NCI-H187 (cell line): ENCODE data around the gene TUBGCP6.
"Not testable (repeated sequence)": the region's sequence is repeated elsewhere in the genome, so short reads cannot be mapped to it uniquely, and the experiment has no call there.

Experiments
- DNase-seq, 2 experiments: peaks; one replicate each; lab custom pipeline; 2025; lab: John Stamatoyannopoulos, UW

Gene TUBGCP6

DNA sequence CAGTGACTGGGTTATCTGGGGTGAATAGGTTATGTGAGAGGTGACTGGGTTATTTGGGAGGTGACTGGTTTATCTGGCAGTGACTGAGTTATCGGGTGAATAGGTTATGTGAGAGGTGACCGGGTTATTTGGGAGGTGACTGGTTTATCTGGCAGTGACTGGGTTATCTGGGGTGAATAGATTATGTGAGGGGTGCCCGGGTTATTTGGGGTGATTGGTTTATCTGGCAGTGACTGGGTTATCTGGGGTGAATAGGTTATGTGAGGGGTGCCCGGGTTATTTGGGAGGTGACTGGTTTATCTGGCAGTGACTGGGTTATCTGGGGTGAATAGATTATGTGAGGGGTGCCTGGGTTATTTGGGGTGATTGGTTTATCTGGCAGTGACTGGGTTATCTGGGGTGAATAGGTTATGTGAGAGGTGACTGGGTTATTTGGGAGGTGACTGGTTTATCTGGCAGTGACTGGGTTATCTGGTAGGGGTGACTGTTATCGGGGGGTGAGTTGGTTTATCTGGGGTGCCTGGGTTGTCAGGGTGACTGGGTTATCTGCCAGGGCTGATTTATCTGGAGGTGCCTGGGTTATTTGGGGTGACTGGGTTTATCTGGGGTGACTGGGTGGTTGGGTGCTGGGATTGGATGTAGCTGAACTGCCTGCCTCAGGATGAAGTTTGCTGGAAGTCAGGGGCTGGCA lies 76.2 kb downstream of the TUBGCP6 start:
- DNase-seq: not testable (repeated sequence)

DNA sequence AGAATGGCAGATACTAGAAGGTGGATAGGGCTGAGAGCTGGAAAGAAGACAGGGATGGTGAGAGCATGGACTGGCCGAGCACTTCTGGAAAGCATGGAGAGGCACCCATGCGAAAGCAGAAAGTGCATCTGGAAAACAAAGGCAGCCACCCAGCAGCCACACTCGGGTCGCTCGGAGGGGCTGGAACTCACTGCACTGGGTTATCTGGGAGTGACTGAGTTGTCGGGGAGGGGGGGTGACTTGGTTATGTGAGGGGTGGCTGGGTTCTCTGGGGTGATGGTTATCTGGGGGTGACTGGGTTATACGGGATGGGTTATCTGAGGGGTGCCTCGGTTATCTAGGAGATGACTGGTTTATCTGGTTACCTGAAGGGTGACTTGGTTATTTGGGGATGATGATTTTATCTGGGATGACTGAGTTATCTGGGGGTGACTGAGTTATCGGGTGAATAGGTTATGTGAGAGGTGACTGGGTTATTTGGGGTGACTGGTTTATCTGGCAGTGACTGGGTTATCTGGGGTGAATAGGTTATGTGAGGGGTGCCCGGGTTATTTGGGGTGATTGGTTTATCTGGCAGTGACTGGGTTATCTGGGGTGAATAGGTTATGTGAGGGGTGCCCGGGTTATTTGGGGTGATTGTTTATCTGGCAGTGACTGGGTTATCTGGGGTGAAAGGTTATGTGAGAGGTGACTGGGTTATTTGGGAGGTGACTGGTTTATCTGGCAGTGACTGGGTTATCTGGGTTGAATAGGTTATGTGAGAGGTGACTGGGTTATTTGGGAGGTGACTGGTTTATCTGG lies 76.9 kb downstream of the TUBGCP6 start:
- no peak for DNase-seq
